NOMO-1 treated with dmso at 0.1 percent for 144 hours (cell line): ENCODE measurements around the gene GSE1.

ENCODE experiments used
- DNase-seq: peaks from one replicate; lab custom pipeline; 2025; ENCODE audit not compliant: unreplicated experiment; lab: John Stamatoyannopoulos, UW

GSE1 gene

DNA sequence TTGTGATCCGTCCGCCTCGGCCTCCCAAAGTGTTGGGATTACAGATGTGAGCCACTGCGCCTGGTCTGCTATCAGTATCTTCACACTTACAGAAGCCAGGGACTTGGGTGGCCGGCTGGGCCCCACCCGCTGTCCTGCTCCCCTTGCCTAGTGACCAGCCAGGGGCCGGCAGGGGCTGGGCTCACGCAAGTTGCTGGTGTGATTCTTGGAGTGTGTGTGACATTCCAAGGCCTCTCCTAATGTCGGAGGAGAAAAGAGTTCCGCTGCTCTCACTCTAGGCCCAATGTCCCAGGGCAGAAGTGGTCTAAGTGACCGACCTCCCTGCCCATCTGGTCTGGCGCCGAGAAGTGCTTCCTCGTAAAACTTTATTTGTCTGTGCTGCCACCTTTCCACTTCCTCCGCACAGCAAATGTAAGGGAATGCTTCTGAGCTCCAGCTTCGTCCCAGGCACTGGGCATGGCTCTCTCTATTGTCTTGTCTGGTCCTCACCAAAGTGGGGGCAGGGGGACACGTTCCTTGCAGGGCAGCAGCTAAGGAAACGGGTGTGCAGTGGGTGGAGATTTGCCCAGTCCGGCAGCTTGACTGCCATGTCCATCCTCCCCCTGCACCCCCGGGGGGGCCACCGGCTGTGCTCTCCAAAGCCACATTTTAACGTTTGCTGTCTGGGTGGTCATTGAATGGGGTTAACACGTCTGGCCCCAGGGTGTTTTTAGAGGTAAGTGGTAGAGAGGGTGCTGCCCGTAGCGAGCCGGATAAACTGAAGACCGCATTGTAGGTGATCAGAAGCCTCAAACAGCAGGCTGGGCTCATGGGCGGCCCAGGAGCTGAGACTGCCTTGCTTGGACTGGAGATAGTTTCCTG is 7.8 kb upstream of the GSE1 start:
- DNase-seq, result no peak

- no peak for DNase-seq
These were observed 6.9 kb upstream of the GSE1 start for GRCh38 chr16:85605912-85606841.

GRCh38 chr16:85606904-85607303 is 6.2 kb upstream of the GSE1 start:
- DNase-seq, result no peak

- DNase-seq, result no peak
These were observed 5.8 kb upstream of the GSE1 start for GRCh38 chr16:85607321-85607765.

GRCh38 chr16:85607796-85608514 is 5.2 kb upstream of the GSE1 start:
- no peak for DNase-seq

- DNase-seq, result no peak
These were observed 4.6 kb upstream of the GSE1 start for GRCh38 chr16:85608515-85608885.

DNA sequence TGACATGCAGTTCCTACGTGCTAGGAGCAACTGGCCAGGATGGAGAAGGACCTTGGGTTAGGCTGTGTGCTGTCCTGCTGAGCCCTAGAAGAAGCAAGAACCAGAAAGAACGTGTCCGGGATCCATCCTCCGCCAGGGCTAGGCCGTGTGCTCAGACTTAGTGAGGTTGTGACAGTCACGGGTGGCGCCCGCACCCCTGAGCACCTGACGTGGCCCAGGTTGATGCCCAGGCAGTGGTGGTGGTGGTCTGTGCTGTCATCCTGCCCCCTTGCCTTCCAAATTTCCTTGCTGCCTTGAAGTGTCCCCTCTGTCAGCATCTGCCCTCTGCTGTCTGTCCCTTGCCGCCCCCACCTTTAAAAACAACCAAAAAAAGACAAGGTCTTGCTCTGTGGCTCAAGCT is 4.2 kb upstream of the GSE1 start:
- DNase-seq, result no peak

DNA sequence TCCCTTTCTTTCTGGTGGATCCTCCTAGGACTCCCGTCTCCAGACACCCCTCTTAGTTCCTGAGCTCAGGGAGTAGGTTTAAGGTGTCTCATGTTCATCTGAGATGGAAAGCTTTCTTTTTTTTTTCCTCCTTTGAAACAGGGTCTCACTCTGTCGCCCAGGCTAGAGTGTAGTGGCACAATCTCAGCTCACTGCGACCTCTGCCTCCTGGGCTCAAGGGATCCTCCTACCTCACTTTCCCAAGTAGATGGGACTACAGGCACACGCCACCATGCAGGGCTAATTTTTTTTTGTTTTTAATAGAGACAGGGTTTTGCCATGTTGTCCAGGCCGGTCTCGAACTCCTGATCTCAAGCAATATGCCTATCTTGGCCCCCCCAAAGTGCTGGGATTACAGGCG is 3.6 kb upstream of the GSE1 start:
- DNase-seq, result no peak

DNA sequence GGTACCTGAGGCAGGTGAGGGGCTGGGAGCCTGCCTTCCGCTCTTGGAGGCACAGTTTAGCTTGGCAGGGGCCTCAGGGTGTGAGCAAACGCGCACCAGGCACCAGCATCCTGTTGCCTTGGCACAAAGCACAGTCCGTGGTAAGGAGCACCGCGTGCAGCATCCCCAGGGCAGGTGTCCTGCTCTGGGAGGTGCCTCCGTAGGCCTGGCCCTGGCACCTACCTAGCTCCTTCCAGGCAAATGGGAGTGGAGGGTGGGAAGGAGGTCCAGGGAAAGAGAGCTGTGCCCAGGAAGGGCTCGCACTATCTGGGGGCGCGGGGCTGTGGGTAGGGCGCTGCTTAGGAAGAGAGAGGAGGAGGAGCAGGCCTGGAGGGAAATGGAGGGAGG is 3.1 kb upstream of the GSE1 start:
- no peak for DNase-seq

- peak; percentile 87 for DNase-seq
These were observed 2.5 kb upstream of the GSE1 start for GRCh38 chr16:85610446-85611193.

DNA sequence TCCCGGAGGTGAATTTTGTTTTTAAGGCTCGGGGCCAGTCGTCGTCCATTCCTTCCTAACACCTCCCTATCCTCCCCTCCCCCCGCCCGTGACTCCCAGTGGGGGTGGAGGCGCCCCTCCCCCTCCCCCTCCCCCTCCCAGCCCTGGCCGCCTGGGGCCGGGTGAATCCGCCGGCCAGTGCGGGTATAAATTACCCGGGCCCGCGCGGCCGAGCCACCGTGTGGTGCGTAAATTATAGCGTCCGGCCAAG is 2.0 kb upstream of the GSE1 start:
- no peak for DNase-seq

GRCh38 chr16:85611444-85612190 is 1.5 kb upstream of the GSE1 start:
- peak; percentile 65 for DNase-seq

DNA sequence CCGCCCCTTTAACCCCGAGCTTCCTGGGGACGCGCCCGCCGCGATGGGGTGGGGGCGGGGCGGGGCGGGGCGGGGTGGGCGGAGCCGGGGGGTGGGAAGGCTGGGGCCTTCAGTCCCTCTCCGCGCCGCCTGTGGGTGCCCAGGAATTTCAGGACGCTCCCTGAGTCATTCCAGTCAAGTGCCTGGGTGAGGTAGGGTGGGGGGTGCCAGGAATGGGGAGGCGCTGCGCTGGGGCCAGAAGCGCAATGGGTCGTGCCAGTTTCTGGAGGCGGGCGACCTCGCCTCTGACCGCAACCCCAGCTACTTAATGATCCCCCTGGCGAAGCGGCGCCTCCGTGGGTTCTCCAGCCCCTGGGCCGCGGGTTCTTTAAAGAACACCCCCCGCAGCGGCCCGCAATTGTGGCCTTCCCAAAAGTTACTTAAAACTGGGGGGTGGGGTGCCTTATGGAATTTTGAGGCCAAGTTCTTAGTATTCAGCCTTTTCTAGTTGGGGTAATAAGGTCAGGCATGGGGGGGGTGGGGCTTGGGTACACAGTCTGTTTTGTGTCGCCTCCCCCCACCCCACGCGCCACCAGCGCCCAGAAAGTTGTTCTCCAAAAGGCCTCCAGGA is 826 bp upstream of the GSE1 start:
- peak; percentile 38 for DNase-seq

GRCh38 chr16:85613604-85614337 is 649 bp downstream of the GSE1 start:
- peak; percentile 43 for DNase-seq

- no peak for DNase-seq
These were observed 1.4 kb downstream of the GSE1 start for GRCh38 chr16:85614338-85615013.

- DNase-seq, result no peak
These were observed 2.1 kb downstream of the GSE1 start for GRCh38 chr16:85615014-85615851.

GRCh38 chr16:85615852-85616606 is 2.9 kb downstream of the GSE1 start:
- peak; percentile 97 for DNase-seq
